ENCODE results near the gene NEGR1. TPM values are rescaled to one million over a fixed set of nuclear protein-coding genes. Genes with fewer than 3 reads are reported as not detected.

The NEGR1 gene
- total RNA-seq, 1 experiment from 2014 or later = 2.9 TPM

GRCh38 chr1:71649608-71650007, 632.7 kb downstream of the NEGR1 start:
- TF ChIP-seq MXD4 (CRISPR knock-in tag; IDR thresholded peaks at IDR 0.05; ENCODE audit: borderline replicate concordance) (no peak), ZNF317 (CRISPR knock-in tag; IDR thresholded peaks at IDR 0.05; ENCODE audit: borderline replicate concordance, low read depth) (no peak)
- Mint-ChIP-seq H3K27me3 (ENCODE audit: low read depth) (no peaks in the 10 kb centered on the region), H3K36me3 (no peaks in the 10 kb centered on the region), H3K4me1 (no peaks in the 10 kb centered on the region), H3K9me3 (no peaks in the 10 kb centered on the region), H3K4me3 (no peak overlapping the region), H3K27ac (no peak overlapping the region)
- DNase-seq (ENCODE audit: low spot score) (no peak), ATAC-seq (no peak)
- ChIA-PET POLR2A (no interaction called here), CTCF (no interaction called here)

- ChIA-PET CTCF (no interaction called here), POLR2A (no interaction called here)
- ATAC-seq = no peak
- Mint-ChIP-seq H3K36me3 (no peaks in the 10 kb centered on the region), H3K27ac (no peak overlapping the region; the same call in 1 of the 2 replicates), H3K9me3 (no peaks in the 10 kb centered on the region), H3K4me1 (no peaks in the 10 kb centered on the region), H3K27me3 (ENCODE audit: low read depth) (no peaks in the 10 kb centered on the region), H3K4me3 (no peak overlapping the region)
- TF ChIP-seq MYBL2 (CRISPR knock-in tag; IDR thresholded peaks at IDR 0.05) = no peak
- TF ChIP-seq ZNF281 (CRISPR knock-in tag; IDR thresholded peaks at IDR 0.05) = no peak
- TF ChIP-seq, protein P1, sequence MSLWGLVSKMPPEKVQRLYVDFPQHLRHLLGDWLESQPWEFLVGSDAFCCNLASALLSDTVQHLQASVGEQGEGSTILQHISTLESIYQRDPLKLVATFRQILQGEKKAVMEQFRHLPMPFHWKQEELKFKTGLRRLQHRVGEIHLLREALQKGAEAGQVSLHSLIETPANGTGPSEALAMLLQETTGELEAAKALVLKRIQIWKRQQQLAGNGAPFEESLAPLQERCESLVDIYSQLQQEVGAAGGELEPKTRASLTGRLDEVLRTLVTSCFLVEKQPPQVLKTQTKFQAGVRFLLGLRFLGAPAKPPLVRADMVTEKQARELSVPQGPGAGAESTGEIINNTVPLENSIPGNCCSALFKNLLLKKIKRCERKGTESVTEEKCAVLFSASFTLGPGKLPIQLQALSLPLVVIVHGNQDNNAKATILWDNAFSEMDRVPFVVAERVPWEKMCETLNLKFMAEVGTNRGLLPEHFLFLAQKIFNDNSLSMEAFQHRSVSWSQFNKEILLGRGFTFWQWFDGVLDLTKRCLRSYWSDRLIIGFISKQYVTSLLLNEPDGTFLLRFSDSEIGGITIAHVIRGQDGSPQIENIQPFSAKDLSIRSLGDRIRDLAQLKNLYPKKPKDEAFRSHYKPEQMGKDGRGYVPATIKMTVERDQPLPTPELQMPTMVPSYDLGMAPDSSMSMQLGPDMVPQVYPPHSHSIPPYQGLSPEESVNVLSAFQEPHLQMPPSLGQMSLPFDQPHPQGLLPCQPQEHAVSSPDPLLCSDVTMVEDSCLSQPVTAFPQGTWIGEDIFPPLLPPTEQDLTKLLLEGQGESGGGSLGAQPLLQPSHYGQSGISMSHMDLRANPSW (CRISPR knock-in tag; conservative IDR thresholded peaks at IDR 0.05; ENCODE audit: low read depth) = no peak
- TF ChIP-seq CREM (CRISPR knock-in tag; IDR thresholded peaks at IDR 0.05) = no peak
- TF ChIP-seq ZNF416 (CRISPR knock-in tag; IDR thresholded peaks at IDR 0.05) = no peak
- no peak for TF ChIP-seq TEAD4 (CRISPR knock-in tag; IDR thresholded peaks at IDR 0.05)
- no peak for TF ChIP-seq NR3C1 (CRISPR knock-in tag; conservative IDR thresholded peaks at IDR 0.05; ENCODE audit: low read depth)
- DNase-seq (ENCODE audit: low spot score) = no peak
Measured at GRCh38 chr1:71647513-71648300, 634.6 kb downstream of the NEGR1 start.

DNA sequence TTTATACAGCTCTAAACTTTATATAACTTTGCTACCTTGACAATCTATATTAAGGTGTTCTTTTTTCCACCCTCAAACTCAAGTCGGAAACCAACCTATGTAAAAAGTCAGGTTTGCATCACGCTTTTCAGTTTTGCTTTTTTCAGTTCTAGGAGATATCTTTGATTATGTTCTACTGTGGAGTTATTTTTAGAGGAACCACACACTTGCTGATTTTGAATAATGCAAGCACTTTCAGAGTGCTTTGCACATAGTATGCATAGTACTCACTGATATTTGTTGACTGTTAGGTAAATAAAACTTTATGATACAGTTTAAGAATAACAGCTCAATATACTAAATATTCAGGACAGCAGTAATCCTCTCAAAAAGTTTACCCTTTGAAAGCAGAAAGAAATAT, 637.3 kb downstream of the NEGR1 start:
- ATAC-seq (no peak), DNase-seq (ENCODE audit: low spot score) (no peak)
- ChIA-PET POLR2A (no interaction called here), CTCF (no interaction called here)
- Mint-ChIP-seq H3K9me3 (no peaks in the 10 kb centered on the region), H3K4me1 (no peaks in the 10 kb centered on the region), H3K4me3 (no peak overlapping the region), H3K27me3 (ENCODE audit: low read depth) (no peaks in the 10 kb centered on the region), H3K36me3 (no peaks in the 10 kb centered on the region), H3K27ac (no peak overlapping the region)
- TF ChIP-seq MAX (CRISPR knock-in tag; IDR thresholded peaks at IDR 0.05) (no peak), TP53 (CRISPR knock-in tag; IDR thresholded peaks at IDR 0.05) (no peak), CREB1 (CRISPR knock-in tag; IDR thresholded peaks at IDR 0.05) (no peak), MLX (CRISPR knock-in tag; IDR thresholded peaks at IDR 0.05) (no peak), ARID4B (CRISPR knock-in tag; IDR thresholded peaks at IDR 0.05; ENCODE audit: borderline replicate concordance) (no peak), ZBTB21 (CRISPR knock-in tag; IDR thresholded peaks at IDR 0.05; ENCODE audit: borderline replicate concordance) (no peak), IRF1 (CRISPR knock-in tag; IDR thresholded peaks at IDR 0.05) (no peak)
